HFFc6 (cell line): Measurements from ENCODE around the gene GLRX2. TPM values are rescaled to one million over a fixed set of nuclear protein-coding genes. Genes with fewer than 3 reads are reported as not detected.

Experiments used
- DNase-seq: peaks from one replicate; pipeline ENCODE4 v3.0.0-alpha.2; 2018
- H3K27ac Mint-ChIP-seq: 2 replicates; pipeline ENCODE4 v1.8.0; 2020; ENCODE audit warnings: mild to moderate bottlenecking, mixed read lengths
- H3K27me3 Mint-ChIP-seq: 2 replicates; pipeline ENCODE4 v1.8.0; 2021; ENCODE audit warnings: mild to moderate bottlenecking, moderate library complexity, mixed read lengths; ENCODE audit not compliant: insufficient read depth
- H3K36me3 Mint-ChIP-seq: 2 replicates; pipeline ENCODE4 v1.8.0; 2021; ENCODE audit warnings: low read depth, mixed read lengths
- H3K4me1 Mint-ChIP-seq: 2 replicates; pipeline ENCODE4 v1.8.0; 2020; ENCODE audit warnings: low read depth, mixed read lengths
- H3K4me3 Mint-ChIP-seq: 2 replicates; pipeline ENCODE4 v1.8.0; 2020; ENCODE audit warnings: mild to moderate bottlenecking, moderate library complexity, mixed read lengths
- H3K9me3 Mint-ChIP-seq: 2 replicates; pipeline ENCODE4 v1.8.0; 2020; ENCODE audit warnings: mild to moderate bottlenecking, mixed read lengths
- CTCF ChIP-seq: fragments of 200-600 bp; sonication (generic); IDR thresholded peaks from 2 replicates; pipeline ENCODE4 v1.5.0; 2021; ENCODE audit warnings: antibody characterized with exemption, mild to moderate bottlenecking
- total RNA-seq, 6 experiments: library from RNA; stranded (reverse); fragmentation: NEBNext Ultra II Directional; extraction: Animal tissue kit (Norgen Biotek cat#: 25700); gene quantifications; 2 replicates in 1 of 6; 3 replicates in 5 of 6; pipeline ENCODE4 v1.2.3, GENCODE V29; 2021

The GLRX2 gene
- total RNA-seq, 6 experiments from 2014 or later = 32.8 to 39.1 (median 34.7) TPM

DNA sequence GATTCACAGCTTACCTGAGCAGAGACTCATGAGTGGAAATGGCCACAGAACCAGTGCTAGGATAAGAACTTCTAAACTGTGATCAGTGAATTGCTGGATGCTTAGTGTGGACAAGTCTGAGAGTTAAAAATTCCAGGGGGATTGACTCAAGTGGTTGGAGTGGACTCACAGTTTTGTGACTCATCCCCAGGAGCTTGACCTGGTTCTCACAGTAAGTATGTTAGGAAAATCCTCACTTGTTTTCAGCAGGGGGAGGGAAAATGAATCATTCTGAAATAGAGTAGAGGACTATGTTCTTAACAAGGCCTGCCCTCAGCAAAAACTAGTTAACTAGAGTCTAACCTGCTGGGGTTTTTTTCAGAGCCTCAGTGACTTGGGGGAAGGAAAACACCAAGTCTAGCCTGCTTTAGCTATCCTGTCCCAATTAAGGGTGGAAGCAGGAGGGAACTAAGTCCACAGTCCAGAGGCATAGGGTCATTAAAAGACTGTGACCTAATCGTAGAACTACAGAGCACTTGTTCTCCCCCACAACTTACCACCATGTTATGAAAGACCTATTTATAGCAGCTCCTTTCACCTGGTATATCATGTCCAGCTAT is 10.5 kb upstream of the GLRX2 start:
- H3K27ac Mint-ChIP-seq = peak overlapping the region; percentile 92
- peaks cover 56% of the 10 kb centered on the region for H3K4me1 Mint-ChIP-seq
- H3K9me3 Mint-ChIP-seq = peaks cover 4% of the 10 kb centered on the region; the same call in 1 of the 2 replicates
- peak overlapping the region; percentile 55 for H3K4me3 Mint-ChIP-seq
- peak; percentile 98 for DNase-seq
- H3K36me3 Mint-ChIP-seq = peaks cover 5% of the 10 kb centered on the region; the same call in 1 of the 2 replicates
- TF ChIP-seq CTCF = no peak
- H3K27me3 Mint-ChIP-seq = peaks cover 3% of the 10 kb centered on the region

DNA sequence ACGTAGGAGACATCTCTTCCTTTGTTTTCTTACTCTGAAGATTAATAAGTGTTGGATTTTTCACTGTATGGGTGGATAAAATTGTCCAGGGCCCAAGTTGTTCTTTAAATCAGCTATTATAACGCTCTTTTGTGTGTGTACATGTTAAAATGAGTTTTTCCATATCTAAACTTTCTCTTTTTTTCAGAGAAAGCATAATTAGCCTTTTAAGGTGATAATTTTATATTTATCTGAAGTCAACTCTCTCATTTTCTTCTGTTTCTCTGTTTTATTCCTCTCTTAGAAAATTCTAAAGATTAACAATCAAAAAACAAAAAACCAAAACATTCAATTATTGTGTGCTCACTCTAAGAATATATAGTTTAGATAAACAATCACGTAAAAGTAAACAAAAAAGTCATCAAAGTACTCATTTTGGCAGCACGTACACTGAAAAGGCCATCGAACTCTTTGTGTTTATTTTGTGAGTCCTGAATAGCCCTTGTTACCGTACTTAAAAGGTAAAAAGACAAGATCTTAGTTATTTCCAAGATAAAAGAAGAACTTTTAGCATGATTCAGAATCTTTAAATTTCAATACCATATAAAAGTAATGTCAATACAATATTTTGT is 9.4 kb upstream of the GLRX2 start:
- no peak for DNase-seq
- no peak overlapping the region for H3K27ac Mint-ChIP-seq
- peaks cover 3% of the 10 kb centered on the region for H3K27me3 Mint-ChIP-seq
- H3K9me3 Mint-ChIP-seq = peaks cover 4% of the 10 kb centered on the region; the same call in 1 of the 2 replicates
- H3K36me3 Mint-ChIP-seq = peaks cover 5% of the 10 kb centered on the region; the same call in 1 of the 2 replicates
- H3K4me3 Mint-ChIP-seq = no peak overlapping the region
- peaks cover 59% of the 10 kb centered on the region for H3K4me1 Mint-ChIP-seq
- no peak for TF ChIP-seq CTCF

- Mint-ChIP-seq H3K4me3 (no peak overlapping the region), H3K9me3 (peaks cover 4% of the 10 kb centered on the region; the same call in 1 of the 2 replicates), H3K27ac (peak overlapping the region; percentile 29; the same call in 1 of the 2 replicates), H3K4me1 (peaks cover 59% of the 10 kb centered on the region), H3K27me3 (peaks cover 3% of the 10 kb centered on the region), H3K36me3 (peaks cover 5% of the 10 kb centered on the region; the same call in 1 of the 2 replicates)
- no peak for TF ChIP-seq CTCF
- no peak for DNase-seq
Measured at GRCh38 chr1:193113992-193114332, 8.7 kb upstream of the GLRX2 start.

- Mint-ChIP-seq H3K9me3 (peaks cover 4% of the 10 kb centered on the region; the same call in 1 of the 2 replicates), H3K27ac (no peak overlapping the region; the same call in 1 of the 2 replicates), H3K27me3 (peaks cover 3% of the 10 kb centered on the region), H3K4me3 (no peak overlapping the region), H3K36me3 (peaks cover 5% of the 10 kb centered on the region; the same call in 1 of the 2 replicates), H3K4me1 (peaks cover 59% of the 10 kb centered on the region)
- no peak for DNase-seq
- no peak for TF ChIP-seq CTCF
Measured at GRCh38 chr1:193113258-193113991, 8.2 kb upstream of the GLRX2 start.

- peak; percentile 83 for DNase-seq
- Mint-ChIP-seq H3K9me3 (peaks cover 4% of the 10 kb centered on the region; the same call in 1 of the 2 replicates), H3K4me3 (peak overlapping the region; percentile 77), H3K27me3 (peaks cover 3% of the 10 kb centered on the region; the same call in 1 of the 2 replicates), H3K4me1 (peaks cover 59% of the 10 kb centered on the region), H3K36me3 (peaks cover 5% of the 10 kb centered on the region; the same call in 1 of the 2 replicates), H3K27ac (peak overlapping the region; percentile 87)
- TF ChIP-seq CTCF = no peak
Measured at GRCh38 chr1:193111641-193112090, 6.5 kb upstream of the GLRX2 start.
